RWPE2 (cell line): ENCODE data around the gene ZNRF3.
"Not testable (repeated sequence)": the region's sequence is repeated elsewhere in the genome, so short reads cannot be mapped to it uniquely, and the experiment has no call there.

Source experiments
- ATAC-seq: fragments of 200-7000 bp; cut with Tn5 transposase; 3 replicates; pipeline ENCODE4 v1.9.1; 2021; ENCODE audit warnings: low read depth
- DNase-seq: peaks from one replicate; pipeline ENCODE4 v3.0.0-alpha.2; 2020; ENCODE audit warnings: low spot score
- H3K27ac ChIP-seq: fragments of 450-650 bp; 2 replicates; pipeline ENCODE4 v1.5.1; 2017; ENCODE audit warnings: mild to moderate bottlenecking; ENCODE audit not compliant: poor library complexity, severe bottlenecking
- H3K27me3 ChIP-seq: fragments of 250-450 bp; sonication (Bioruptor Pico); 2 replicates; pipeline ENCODE4 v1.5.1; 2021; ENCODE audit warnings: mild to moderate bottlenecking, moderate library complexity; ENCODE audit not compliant: insufficient read depth, poor library complexity, severe bottlenecking
- H3K36me3 ChIP-seq: fragments of 250-450 bp; sonication (Bioruptor Pico); 2 replicates; pipeline ENCODE4 v1.5.1; 2020; ENCODE audit warnings: low read depth, mild to moderate bottlenecking, moderate library complexity
- H3K4me1 ChIP-seq: fragments of 250-450 bp; sonication (Bioruptor Pico); 2 replicates; pipeline ENCODE4 v1.5.1; 2021; ENCODE audit warnings: mild to moderate bottlenecking, moderate library complexity; ENCODE audit not compliant: insufficient read depth, poor library complexity, severe bottlenecking
- H3K4me3 ChIP-seq: fragments of 250-450 bp; sonication (Bioruptor Pico); 2 replicates; pipeline ENCODE4 v1.5.1; 2021; ENCODE audit warnings: mild to moderate bottlenecking, moderate library complexity; ENCODE audit not compliant: severe bottlenecking
- H3K9me3 ChIP-seq: fragments of 250-450 bp; sonication (Bioruptor Pico); 2 replicates; pipeline ENCODE4 v1.5.1; 2021; ENCODE audit warnings: mild to moderate bottlenecking, moderate library complexity; ENCODE audit not compliant: severe bottlenecking
- TF ChIP-seq, protein P1 (sequence below): fragments of 450-650 bp; IDR thresholded peaks from one replicate; pipeline ENCODE4 v1.5.1; 2017; ENCODE audit warnings: mild to moderate bottlenecking, moderate library complexity; ENCODE audit not compliant: poor library complexity, severe bottlenecking

ZNRF3 gene

GRCh38 chr22:29039148-29039547 is 155.8 kb downstream of the ZNRF3 start:
- Histone ChIP-seq H3K27ac (no peak overlapping the region), H3K4me3 (no peak overlapping the region), H3K27me3 (no peaks in the 10 kb centered on the region), H3K36me3 (no peaks in the 10 kb centered on the region), H3K9me3 (no peaks in the 10 kb centered on the region), H3K4me1 (peaks cover 8% of the 10 kb centered on the region)
- TF ChIP-seq, protein P1, sequence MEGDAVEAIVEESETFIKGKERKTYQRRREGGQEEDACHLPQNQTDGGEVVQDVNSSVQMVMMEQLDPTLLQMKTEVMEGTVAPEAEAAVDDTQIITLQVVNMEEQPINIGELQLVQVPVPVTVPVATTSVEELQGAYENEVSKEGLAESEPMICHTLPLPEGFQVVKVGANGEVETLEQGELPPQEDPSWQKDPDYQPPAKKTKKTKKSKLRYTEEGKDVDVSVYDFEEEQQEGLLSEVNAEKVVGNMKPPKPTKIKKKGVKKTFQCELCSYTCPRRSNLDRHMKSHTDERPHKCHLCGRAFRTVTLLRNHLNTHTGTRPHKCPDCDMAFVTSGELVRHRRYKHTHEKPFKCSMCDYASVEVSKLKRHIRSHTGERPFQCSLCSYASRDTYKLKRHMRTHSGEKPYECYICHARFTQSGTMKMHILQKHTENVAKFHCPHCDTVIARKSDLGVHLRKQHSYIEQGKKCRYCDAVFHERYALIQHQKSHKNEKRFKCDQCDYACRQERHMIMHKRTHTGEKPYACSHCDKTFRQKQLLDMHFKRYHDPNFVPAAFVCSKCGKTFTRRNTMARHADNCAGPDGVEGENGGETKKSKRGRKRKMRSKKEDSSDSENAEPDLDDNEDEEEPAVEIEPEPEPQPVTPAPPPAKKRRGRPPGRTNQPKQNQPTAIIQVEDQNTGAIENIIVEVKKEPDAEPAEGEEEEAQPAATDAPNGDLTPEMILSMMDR: no peak
- ATAC-seq (no peak), DNase-seq (no peak)

DNA sequence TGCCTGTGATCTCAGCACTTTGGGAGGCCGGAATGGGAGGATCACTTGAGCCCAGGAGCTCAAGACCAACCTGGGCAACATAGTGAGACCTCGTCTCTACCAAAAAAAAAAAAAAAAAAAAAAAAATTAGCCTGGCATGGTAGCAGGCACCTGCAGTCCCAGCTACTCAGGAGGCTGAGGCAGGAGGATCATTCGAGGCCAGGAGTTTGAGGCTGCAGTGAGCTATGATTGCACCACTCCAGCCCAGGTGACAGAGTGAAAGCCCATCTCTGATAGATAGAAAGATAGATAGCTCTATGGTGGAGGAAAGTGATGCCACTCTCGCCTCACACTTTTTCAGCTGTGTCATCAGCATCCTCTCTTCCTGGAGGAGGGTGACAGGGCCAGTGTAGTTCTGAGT is 156.3 kb downstream of the ZNRF3 start:
- peaks cover 12% of the 10 kb centered on the region for H3K4me1 ChIP-seq
- H3K27ac ChIP-seq, DNase-seq, ATAC-seq, H3K36me3 ChIP-seq, H3K27me3 ChIP-seq, H3K9me3 ChIP-seq, H3K4me3 ChIP-seq: not testable (repeated sequence)

GRCh38 chr22:29040385-29041275 is 157.3 kb downstream of the ZNRF3 start:
- Histone ChIP-seq H3K27ac (no peak overlapping the region), H3K4me3 (no peak overlapping the region), H3K4me1 (peaks cover 12% of the 10 kb centered on the region), H3K27me3 (no peaks in the 10 kb centered on the region), H3K36me3 (peaks cover 4% of the 10 kb centered on the region), H3K9me3 (no peaks in the 10 kb centered on the region)
- ATAC-seq: peak; percentile 73
- TF ChIP-seq, protein P1: peak; percentile 95
- no peak for DNase-seq

DNA sequence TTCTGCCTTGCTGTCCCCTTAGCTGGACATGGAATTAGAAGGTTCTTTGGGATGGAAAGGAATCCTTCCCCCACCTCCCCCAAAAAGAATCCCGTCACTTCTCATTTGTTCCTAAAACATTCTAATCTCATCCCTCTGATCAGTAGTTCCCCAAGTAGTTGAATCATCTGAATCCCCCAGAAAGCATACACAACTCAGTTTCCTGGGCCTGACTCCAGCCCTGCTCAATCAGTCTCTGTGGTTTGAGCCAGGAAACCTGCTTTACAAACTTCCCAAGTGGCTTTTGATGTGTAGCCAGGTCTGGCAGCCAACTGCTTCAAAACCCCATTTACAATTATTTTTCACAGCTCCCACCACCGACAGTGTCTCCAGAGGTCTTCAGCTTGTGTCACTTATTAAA is 158.0 kb downstream of the ZNRF3 start:
- no peaks in the 10 kb centered on the region for H3K9me3 ChIP-seq
- ATAC-seq (no peak), DNase-seq (no peak)
- H3K36me3 ChIP-seq: peaks cover 10% of the 10 kb centered on the region
- no peak overlapping the region for H3K27ac ChIP-seq
- H3K4me3 ChIP-seq: no peak overlapping the region
- no peaks in the 10 kb centered on the region for H3K27me3 ChIP-seq
- TF ChIP-seq, protein P1: no peak
- peaks cover 12% of the 10 kb centered on the region for H3K4me1 ChIP-seq

DNA sequence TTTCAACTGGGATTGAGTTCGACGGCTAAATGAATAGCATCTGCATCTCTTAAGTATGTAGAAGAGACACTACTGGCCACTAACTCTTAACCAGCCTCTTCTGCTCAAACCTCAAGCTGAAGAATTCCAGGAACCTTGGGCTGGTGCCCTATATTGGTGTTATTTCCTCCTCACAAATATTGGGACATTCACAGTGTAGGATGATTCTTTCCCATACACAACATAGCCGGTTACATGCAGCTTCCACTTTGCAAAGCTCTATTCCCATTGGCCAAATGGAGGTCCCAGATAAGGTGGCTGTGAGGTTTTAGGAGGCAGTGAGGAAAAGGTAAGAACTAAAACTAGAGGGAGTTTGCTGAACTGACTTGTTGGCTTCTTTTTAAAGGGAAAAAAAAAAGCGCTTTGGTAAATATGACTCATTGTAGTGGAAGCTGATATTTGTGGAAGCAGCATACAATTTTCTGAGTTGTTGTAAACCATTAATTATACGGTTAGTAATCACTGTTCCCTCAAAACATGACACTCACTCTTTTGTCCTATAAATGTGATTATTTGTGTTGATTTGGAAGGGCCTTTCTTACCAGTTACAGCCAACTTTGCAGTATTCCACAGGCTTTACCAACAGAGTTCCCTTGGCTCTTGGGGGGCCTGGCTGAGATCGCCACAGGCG is 160.7 kb downstream of the ZNRF3 start:
- no peak for DNase-seq

More for the DNA sequence above, 160.7 kb downstream of the ZNRF3 start:
- H3K36me3 ChIP-seq: peaks cover 10% of the 10 kb centered on the region
- no peaks in the 10 kb centered on the region for H3K27me3 ChIP-seq
- 0 out of 3 replicates have a peak, but pooled peaks have one; percentile 41 for ATAC-seq
- no peak overlapping the region for H3K4me3 ChIP-seq
- H3K9me3 ChIP-seq: no peaks in the 10 kb centered on the region
- TF ChIP-seq, protein P1: no peak
- peaks cover 12% of the 10 kb centered on the region for H3K4me1 ChIP-seq
- no peak overlapping the region for H3K27ac ChIP-seq
